ENCODE data around the gene RANBP17.

RANBP17 gene

DNA sequence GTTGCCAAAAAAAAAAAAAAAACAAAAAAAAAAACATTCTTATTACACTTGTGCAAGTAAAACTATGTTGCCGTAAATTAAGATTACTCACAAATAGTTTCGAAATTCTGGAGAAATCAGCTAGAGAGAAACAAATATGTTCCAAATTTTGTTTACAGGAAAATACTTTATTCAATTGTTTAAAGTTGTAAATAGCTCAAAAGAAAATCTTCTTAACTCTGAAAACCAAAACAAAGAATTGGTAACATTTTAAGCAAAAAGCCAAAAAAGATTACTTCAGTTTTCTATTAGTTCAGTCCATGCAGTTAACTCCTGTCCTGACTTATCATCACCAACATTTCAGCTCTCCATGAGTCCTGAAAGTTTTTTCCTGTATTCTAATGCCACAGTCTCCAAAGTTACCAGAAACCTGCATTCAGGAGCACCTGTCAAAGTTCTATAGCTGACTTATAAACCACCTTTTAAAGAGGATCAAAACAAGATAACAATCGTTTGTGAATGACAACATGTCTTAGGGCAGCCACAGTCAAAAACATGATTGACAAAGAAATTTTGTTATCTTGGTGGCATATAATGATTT is 194.1 kb downstream of the RANBP17 start:
- Histone ChIP-seq H3K4me2 (ENCODE audit: low read length) (no peak overlapping the region), H2AFZ (ENCODE audit: low read depth, low read length) (no peak overlapping the region), H3K36me3 (replicated peaks; ENCODE audit: low read depth, low read length) (no peaks in the 10 kb centered on the region), H3K27ac (ENCODE audit: low read length) (no peak overlapping the region), H3K9ac (ENCODE audit: low read length) (no peak overlapping the region), H3K9me3 (ENCODE audit: insufficient read depth, low read length) (peaks cover 6% of the 10 kb centered on the region; the same call in 1 of the 2 replicates), H3K4me3 (ENCODE audit: low read length) (no peak overlapping the region), H3K27me3 (ENCODE audit: low read depth, low read length) (no peaks in the 10 kb centered on the region), H4K20me1 (ENCODE audit: insufficient read depth, low read length) (no peaks in the 10 kb centered on the region), H3K4me1 (ENCODE audit: low read length) (no peaks in the 10 kb centered on the region), H3K79me2 (ENCODE audit: low read length) (no peaks in the 10 kb centered on the region)
- TF ChIP-seq, protein P1, sequence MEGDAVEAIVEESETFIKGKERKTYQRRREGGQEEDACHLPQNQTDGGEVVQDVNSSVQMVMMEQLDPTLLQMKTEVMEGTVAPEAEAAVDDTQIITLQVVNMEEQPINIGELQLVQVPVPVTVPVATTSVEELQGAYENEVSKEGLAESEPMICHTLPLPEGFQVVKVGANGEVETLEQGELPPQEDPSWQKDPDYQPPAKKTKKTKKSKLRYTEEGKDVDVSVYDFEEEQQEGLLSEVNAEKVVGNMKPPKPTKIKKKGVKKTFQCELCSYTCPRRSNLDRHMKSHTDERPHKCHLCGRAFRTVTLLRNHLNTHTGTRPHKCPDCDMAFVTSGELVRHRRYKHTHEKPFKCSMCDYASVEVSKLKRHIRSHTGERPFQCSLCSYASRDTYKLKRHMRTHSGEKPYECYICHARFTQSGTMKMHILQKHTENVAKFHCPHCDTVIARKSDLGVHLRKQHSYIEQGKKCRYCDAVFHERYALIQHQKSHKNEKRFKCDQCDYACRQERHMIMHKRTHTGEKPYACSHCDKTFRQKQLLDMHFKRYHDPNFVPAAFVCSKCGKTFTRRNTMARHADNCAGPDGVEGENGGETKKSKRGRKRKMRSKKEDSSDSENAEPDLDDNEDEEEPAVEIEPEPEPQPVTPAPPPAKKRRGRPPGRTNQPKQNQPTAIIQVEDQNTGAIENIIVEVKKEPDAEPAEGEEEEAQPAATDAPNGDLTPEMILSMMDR (IDR thresholded peaks at IDR 0.05; ENCODE audit: low read depth, low read length), result no peak
- no peak for TF ChIP-seq EZH2phosphoT487 (IDR thresholded peaks at IDR 0.05; ENCODE audit: low read depth)

DNA sequence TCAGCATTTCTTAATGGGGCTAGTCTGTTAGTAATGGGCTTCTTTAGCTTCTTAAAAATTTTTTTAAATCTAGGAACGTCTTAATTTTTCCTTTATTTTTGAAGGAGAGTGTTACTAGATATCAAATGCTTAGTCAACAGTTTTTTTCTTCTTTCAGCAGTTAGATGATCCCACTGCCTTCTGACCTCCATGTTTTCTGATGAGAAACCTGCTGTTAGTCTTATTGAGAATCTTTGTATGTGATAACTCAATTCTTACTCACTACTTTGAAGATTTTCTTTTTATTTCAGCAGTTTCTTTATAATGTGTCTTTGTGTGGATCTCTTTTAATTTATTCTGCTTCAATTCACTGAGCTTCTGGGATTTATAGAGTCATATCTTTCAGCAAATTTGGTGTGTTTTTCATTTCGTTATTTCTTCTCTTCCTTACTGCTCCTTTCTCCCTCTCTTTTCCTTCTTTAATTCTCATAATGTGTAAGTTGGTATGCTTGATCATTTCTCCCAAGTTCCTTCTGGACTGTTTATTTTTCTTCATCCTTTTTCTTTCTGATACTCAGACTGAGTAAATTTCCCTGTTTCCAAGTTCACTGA is 205.8 kb downstream of the RANBP17 start:
- Histone ChIP-seq H2AFZ (ENCODE audit: low read depth, low read length) (no peak overlapping the region), H3K4me1 (ENCODE audit: low read length) (no peaks in the 10 kb centered on the region), H3K9me3 (ENCODE audit: insufficient read depth, low read length) (no peaks in the 10 kb centered on the region), H3K9ac (ENCODE audit: low read length) (no peak overlapping the region), H3K4me2 (ENCODE audit: low read length) (no peak overlapping the region), H3K79me2 (ENCODE audit: low read length) (no peaks in the 10 kb centered on the region), H4K20me1 (ENCODE audit: insufficient read depth, low read length) (no peaks in the 10 kb centered on the region), H3K36me3 (replicated peaks; ENCODE audit: low read depth, low read length) (no peaks in the 10 kb centered on the region), H3K27ac (ENCODE audit: low read length) (no peak overlapping the region), H3K27me3 (ENCODE audit: low read depth, low read length) (no peaks in the 10 kb centered on the region), H3K4me3 (ENCODE audit: low read length) (no peak overlapping the region)
- TF ChIP-seq, protein P1 (IDR thresholded peaks at IDR 0.05; ENCODE audit: low read depth, low read length), result no peak
- TF ChIP-seq EZH2phosphoT487 (IDR thresholded peaks at IDR 0.05; ENCODE audit: low read depth), result no peak

DNA sequence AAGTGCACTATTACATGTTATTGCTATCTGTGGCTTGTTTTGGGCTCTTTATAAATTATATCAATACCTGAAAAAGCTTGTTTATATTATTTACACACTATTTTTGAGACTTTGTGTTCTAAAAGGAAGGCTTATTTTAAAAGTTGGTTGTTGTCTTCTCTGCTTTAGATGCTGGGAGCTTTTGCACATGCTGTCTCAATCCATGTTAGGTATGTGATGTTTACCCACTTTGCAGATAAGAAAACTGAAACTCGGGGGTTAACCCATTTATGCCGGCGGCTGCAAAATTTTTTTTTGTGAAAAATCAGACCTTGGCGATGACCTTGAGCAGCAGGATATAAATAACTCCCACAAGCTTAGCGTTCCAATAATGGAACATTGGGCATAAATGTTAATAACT is 212.9 kb downstream of the RANBP17 start:
- no peak overlapping the region for H3K27ac ChIP-seq (ENCODE audit: low read length)
- no peaks in the 10 kb centered on the region for H3K9me3 ChIP-seq (ENCODE audit: insufficient read depth, low read length)
- TF ChIP-seq, protein P1 (IDR thresholded peaks at IDR 0.05; ENCODE audit: low read depth, low read length), result no peak
- no peak for TF ChIP-seq EZH2phosphoT487 (IDR thresholded peaks at IDR 0.05; ENCODE audit: low read depth)
- H3K4me1 ChIP-seq (ENCODE audit: low read length), result no peaks in the 10 kb centered on the region
- no peak overlapping the region for H3K4me2 ChIP-seq (ENCODE audit: low read length)
- no peak overlapping the region for H3K4me3 ChIP-seq (ENCODE audit: low read length)
- no peaks in the 10 kb centered on the region for H3K27me3 ChIP-seq (ENCODE audit: low read depth, low read length)
- H4K20me1 ChIP-seq (ENCODE audit: insufficient read depth, low read length), result no peaks in the 10 kb centered on the region
- no peak overlapping the region for H2AFZ ChIP-seq (ENCODE audit: low read depth, low read length)
- H3K9ac ChIP-seq (ENCODE audit: low read length), result no peak overlapping the region
- H3K79me2 ChIP-seq (ENCODE audit: low read length), result no peaks in the 10 kb centered on the region
- H3K36me3 ChIP-seq (replicated peaks; ENCODE audit: low read depth, low read length), result no peaks in the 10 kb centered on the region

DNA sequence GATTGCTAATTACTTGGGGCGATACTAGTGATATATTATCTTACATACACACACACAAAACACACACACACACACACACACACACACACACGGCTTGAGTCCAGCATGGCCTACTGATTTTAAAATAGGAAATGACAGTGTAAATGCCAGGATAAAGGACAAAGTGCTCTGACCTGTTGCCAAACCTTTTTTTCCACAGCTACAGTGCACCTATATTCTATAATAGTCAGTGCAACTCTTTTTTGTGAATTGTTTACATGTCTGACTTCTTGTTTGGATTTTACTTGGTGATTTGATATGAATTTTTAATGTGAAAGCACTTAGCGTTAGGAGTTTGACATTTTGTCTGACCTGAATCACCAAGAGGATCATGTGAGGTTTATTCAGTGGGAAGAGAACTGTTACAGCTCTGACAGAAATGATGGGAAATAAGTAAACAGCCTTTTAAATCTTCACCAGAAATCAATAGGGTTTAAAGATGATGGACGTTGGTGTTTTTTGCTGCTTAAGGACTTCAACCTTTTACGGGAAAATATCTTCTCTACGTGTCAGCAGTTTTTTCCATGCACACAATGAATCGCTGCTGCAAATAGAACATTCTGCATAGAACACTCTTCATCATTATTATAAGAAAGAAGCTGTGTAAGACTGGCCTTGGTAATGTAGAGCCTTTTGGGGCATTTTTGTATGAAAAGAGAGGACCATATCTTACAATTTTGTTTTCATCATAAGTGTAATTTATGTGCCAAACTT is 218.5 kb downstream of the RANBP17 start:
- H3K4me3 ChIP-seq (ENCODE audit: low read length), result no peak overlapping the region
- H3K27me3 ChIP-seq (ENCODE audit: low read depth, low read length), result no peaks in the 10 kb centered on the region; the same call in 1 of the 2 replicates
- H2AFZ ChIP-seq (ENCODE audit: low read depth, low read length), result no peak overlapping the region
- no peaks in the 10 kb centered on the region for H3K36me3 ChIP-seq (replicated peaks; ENCODE audit: low read depth, low read length)
- no peak for TF ChIP-seq EZH2phosphoT487 (IDR thresholded peaks at IDR 0.05; ENCODE audit: low read depth)
- no peaks in the 10 kb centered on the region for H3K4me1 ChIP-seq (ENCODE audit: low read length)
- no peak overlapping the region for H3K4me2 ChIP-seq (ENCODE audit: low read length)
- H3K79me2 ChIP-seq (ENCODE audit: low read length), result no peaks in the 10 kb centered on the region
- no peaks in the 10 kb centered on the region for H4K20me1 ChIP-seq (ENCODE audit: insufficient read depth, low read length)
- no peak overlapping the region for H3K9ac ChIP-seq (ENCODE audit: low read length)
- no peak overlapping the region for H3K27ac ChIP-seq (ENCODE audit: low read length)
- no peaks in the 10 kb centered on the region for H3K9me3 ChIP-seq (ENCODE audit: insufficient read depth, low read length)

Data from OCI-LY3 (cell line).